SK-N-SH treated with all-trans-retinoic acid at 6 μM for 48 hours (cell line): ENCODE measurements around the gene RBP2.

ENCODE experiments used
- ARNTL ChIP-seq: fragments of 450-650 bp; formaldehyde crosslinking; IDR thresholded peaks from 2 replicates; pipeline ENCODE4 v1.5.0; 2020; ENCODE audit warnings: low read depth, mild to moderate bottlenecking, moderate library complexity, borderline replicate concordance
- CSDC2 ChIP-seq: fragments of 250-450 bp; sonication (Bioruptor Pico); IDR thresholded peaks from 2 replicates; pipeline ENCODE4 v1.5.0; 2020; ENCODE audit warnings: mild to moderate bottlenecking, moderate library complexity
- TF ChIP-seq, protein P1 (sequence below): fragments of 250-450 bp; sonication (Bioruptor Pico); IDR thresholded peaks from 2 replicates; pipeline ENCODE4 v1.8.0; 2020; ENCODE audit warnings: mild to moderate bottlenecking, moderate library complexity, borderline replicate concordance
- TF ChIP-seq, protein P2 (sequence below): fragments of 250-450 bp; sonication (Bioruptor Pico); IDR thresholded peaks from 2 replicates; pipeline ENCODE4 v1.8.0; 2021; ENCODE audit warnings: low read depth, mild to moderate bottlenecking, moderate library complexity, borderline replicate concordance

DNA sequence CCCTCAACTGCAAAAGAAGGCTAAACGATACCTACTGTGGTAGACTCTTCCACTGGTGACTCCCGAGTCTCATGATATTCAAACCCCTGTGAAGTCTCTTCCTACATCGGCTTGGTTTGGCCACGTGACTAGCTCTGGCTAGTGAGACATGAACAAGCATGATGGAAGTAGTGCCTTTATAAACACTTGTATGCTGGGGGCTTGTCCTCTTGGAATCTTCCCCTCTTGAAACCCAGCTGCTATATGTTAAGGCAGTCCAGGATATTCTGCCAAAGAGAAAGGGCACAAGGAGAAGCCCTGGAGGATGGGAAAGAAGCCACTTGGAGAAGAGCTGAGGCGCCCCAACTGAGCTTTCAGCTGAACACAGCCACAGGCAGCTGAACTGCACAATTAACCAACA lies 46.9 kb upstream of the RBP2 start:
- TF ChIP-seq ARNTL (CRISPR knock-in tag) (no peak), CSDC2 (CRISPR knock-in tag) (no peak)
- TF ChIP-seq, protein P1, sequence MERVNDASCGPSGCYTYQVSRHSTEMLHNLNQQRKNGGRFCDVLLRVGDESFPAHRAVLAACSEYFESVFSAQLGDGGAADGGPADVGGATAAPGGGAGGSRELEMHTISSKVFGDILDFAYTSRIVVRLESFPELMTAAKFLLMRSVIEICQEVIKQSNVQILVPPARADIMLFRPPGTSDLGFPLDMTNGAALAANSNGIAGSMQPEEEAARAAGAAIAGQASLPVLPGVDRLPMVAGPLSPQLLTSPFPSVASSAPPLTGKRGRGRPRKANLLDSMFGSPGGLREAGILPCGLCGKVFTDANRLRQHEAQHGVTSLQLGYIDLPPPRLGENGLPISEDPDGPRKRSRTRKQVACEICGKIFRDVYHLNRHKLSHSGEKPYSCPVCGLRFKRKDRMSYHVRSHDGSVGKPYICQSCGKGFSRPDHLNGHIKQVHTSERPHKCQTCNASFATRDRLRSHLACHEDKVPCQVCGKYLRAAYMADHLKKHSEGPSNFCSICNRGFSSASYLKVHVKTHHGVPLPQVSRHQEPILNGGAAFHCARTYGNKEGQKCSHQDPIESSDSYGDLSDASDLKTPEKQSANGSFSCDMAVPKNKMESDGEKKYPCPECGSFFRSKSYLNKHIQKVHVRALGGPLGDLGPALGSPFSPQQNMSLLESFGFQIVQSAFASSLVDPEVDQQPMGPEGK (CRISPR knock-in tag): no peak
- TF ChIP-seq, protein P2, sequence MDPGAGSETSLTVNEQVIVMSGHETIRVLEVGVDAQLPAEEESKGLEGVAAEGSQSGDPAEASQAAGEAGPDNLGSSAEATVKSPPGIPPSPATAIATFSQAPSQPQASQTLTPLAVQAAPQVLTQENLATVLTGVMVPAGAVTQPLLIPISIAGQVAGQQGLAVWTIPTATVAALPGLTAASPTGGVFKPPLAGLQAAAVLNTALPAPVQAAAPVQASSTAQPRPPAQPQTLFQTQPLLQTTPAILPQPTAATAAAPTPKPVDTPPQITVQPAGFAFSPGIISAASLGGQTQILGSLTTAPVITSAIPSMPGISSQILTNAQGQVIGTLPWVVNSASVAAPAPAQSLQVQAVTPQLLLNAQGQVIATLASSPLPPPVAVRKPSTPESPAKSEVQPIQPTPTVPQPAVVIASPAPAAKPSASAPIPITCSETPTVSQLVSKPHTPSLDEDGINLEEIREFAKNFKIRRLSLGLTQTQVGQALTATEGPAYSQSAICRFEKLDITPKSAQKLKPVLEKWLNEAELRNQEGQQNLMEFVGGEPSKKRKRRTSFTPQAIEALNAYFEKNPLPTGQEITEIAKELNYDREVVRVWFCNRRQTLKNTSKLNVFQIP (CRISPR knock-in tag): no peak
